ENCODE data around the gene TAB2.

Gene TAB2

DNA sequence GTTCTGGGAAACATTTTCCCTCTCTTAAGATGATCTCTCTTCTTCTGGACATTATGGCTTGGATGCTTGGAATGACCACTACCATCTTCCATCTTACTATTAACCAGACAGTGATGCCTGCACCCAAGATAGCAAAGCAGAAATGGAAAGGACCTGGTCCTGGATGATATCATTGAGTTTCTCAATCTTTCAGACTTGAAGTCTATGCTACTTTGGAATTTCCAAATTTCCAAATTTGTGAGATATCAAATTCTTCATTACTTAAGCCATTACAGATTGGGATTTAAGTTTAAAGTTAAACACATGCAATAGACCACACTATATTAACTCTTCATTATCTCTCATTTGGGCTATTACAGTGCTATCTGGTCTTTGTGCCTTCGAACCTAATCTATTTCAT, 3.7 kb upstream of the TAB2 start:
- DNase-seq = no peak

DNA sequence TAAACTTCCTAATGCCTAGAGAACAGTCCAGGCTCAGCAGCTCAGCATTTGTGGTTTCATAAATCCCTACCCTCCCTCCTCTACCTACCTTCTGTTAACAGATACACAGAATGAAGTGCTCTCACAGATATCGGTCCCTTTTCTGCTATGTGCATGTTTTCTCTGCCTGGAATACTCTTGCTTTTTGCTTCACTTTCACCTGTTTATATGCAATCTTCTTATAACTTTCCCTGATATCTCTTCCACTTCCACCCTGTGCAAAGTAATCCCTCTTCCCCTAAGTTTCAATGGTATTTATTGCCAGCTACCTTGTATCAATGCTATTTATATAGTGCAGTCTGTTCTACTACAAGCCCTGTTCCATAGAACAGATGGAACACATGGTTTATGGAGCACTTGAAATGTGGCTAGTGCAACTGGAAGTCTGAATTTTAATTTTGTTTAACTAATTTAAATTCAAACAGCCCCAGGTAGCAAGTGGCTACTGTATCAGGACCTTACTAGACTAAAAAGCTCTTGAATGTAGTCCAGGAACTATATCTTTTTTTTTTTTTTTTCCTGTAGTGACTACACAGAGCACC, 3.1 kb upstream of the TAB2 start:
- DNase-seq = no peak

DNA sequence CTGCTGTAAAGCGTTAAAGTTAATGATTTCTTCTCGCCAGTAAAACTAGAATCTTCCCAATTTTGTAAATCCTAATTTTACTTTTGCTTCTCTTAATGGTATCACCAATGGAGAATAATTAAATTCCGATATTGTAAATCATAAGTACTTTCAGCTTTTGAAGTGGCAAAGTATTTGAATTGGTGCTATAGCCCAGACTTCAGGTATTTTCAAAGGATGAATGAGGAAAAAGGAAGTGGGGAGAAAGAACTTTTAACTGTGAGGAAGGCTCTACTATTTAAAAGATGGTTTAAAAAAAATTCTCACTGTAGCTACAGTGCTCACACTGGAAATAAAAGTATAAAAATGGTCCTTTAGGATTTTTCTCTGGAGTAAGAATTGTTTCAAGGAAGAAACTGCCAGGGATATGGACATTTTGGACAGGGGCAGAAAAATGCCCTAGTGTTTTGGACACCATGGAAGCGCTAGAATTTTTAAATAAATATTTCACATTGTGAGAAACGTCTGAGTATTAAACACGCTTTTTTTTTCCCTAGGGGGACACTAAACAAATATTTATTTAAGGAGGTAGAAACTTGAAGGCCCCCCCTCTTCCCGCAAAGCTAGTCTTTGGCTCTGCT, 1.3 kb upstream of the TAB2 start:
- no peak for DNase-seq

DNA sequence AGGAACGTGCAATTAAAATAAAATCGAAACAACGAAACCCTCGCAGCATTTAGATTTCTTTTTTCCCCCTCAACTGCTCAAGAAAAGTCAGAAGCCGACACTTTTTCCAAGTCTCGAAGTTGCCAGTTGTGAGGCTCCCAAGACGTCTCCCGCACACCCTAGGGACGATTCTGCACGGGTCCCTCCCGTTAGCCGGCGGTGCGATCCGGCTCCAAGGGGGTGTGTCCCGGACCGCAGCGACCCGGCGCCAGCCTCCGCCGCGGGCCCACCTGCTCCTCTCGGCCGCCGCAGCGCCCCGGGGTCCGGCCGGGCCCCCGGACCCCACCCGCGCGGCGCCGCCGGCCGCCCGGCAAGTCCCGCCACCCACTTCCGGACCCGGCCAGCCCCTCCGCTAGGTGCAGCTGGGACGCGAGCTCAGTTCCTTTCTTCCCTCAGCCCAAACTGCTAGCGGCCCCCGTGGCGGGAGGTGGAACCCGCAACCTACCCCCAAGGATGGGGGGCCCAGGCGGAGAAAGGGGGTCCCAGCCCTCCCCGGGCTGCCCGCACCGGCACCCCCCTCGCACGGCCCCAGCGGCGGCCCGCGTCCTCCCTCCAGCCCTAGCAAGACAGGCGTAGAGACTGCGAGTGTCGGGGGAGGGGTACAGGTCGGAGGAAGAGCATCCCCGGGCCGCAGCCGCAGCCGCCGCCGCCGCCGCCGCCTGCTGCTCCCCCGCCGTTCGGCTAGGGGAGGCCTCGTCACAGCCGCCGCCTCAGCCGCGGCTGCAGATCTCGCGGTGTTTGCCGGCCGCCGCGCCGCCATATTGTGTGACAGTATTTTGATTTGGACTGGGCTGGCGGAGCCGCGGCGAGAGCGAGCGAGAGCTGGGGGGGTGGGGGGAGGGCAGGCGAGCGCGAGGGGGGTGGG, 520 bp upstream of the TAB2 start:
- peak; percentile 93 for DNase-seq

DNA sequence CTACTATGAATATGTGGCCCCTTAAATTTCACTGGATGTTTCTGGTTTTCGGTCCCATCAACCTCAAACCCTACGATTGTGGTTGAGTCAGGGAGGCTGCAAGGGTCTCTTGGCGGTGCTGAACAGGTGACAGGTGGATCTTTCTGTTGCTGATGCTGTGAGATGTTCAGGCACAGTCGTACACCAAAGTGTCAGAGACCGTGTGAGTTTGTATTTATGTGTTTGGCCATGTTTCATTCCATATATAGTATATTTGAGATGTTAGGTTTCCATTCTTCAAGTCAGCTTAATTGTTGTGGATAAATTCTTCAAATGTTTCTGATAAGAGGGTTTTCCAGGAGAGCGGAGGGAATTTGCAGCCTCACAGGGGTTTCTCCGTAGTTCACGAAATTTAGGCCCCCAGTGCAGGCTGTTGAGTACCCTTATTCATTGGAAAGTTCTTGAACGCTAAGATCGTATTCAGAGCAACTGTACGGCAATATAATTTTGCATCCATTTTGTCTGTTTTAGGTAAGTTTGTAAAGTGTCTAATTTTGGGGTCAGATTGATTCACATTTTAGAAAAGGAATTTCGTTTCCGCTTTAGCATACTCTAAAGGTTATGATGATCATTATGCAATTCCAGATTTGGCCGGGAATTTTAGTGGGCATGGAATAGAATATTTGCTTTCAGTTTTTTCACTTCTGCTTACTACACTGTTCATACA, 1.2 kb downstream of the TAB2 start:
- DNase-seq = no peak

GRCh38 chr6:149319422-149319821, 1.9 kb downstream of the TAB2 start:
- DNase-seq = peak; percentile 67

GRCh38 chr6:149320016-149320415, 2.5 kb downstream of the TAB2 start:
- peak; percentile 38 for DNase-seq

- DNase-seq = no peak
Observed at GRCh38 chr6:149320796-149321195, 3.3 kb downstream of the TAB2 start.

DNA sequence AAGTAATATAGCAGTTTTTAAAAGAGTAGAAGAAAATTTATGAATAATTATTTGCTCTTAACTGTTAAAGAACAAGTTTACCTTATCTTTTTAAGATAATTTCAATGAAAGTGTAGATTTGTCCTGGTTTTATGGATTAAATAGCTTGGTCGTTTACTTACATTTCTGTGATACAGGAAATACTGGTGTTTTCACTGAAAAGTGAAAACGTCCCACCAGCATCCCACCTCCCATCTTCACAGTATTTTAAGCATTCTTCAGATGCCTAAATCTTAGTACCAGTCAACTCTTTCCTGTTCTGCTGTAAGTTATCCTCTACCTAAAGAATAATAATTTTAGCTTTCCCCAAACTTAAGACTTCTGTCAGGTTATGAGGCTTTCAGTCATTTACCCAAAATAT, 5.8 kb downstream of the TAB2 start:
- no peak for DNase-seq

DNA sequence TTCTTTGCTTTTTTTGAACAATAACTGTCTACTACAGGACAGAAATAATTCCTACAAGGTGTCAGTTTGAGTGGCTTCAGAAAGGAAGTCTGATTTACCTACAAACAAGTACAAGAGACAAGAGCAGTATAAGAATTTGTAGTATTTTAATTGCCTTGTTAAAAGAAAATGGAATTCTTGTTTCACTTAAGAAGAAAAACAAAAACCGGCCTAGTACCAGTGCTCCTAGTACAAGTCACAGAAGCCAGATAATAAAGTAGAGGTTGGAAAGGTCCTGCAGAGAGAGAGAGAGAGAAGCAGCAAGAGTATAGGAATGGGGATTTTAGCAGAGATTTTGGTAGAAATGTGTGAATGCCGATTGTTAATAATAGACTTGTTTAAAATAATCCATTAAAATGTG, 6.4 kb downstream of the TAB2 start:
- DNase-seq = no peak

- DNase-seq = peak; percentile 43
Observed at GRCh38 chr6:149324428-149324827, 6.9 kb downstream of the TAB2 start.

DNA sequence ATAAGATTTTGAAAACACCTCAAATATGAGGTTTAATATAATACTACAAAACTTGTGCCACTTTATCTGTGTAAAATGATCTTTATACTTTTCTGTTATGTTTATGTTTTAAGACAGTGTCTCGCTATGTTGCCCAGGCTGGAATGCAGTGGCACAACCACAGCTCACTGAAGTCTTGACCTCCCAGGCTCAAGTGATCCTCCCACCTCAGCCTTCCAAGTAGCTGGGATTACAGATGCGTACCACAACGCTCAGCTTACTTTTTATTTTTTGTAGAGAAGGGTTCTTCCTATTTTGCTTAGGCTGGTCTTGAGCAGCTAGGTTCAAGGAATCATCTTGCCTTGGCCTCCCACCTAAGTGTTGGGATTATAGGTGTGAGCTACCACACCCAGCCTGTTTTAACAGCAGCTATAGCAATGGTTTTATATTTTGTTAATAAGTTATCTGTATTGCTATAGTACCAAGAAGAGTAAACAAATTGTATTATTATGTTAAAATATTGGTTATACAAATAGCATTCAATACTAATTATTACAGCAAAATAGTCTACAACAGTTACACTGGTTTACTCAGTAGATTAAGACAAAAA, 8.2 kb downstream of the TAB2 start:
- no peak for DNase-seq

DNA sequence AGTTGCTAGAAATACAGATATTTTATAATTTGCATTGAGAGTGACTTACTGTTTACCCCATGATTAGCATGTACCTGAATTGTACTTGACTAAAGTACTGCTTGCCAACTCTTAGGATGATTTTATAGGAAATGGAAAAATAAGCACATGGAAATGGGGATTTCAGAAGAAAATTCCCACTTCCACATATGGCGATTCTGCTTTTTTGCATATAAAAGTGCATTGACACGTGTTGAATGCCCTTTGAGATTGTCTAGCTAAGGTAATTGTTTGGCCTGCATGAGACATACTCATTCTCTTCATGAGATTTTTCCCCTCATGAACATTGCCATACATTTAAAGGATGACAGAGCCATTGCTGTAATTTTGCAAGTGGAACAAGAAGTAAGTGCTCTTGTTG, 10.1 kb downstream of the TAB2 start:
- no peak for DNase-seq

- no peak for DNase-seq
Observed at GRCh38 chr6:149328083-149328482, 10.6 kb downstream of the TAB2 start.

DNA sequence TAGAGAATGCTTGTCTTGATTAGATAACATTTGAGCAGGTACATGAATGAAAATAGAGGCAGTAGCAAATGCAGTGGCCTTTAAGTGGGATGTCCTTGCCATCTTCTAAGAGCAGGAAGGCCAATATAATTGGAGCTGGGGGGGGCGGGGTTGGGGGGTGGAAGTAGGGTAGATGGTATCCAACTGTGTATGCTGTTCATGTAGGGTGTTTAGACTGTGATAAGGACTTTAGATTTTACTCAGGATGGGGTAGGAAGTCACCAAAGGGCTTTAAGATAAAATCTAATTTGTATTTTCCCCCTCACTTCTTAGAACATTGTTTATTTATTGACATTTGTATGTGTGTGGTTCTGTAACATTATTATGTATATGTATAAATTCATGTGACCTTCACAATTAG, 12.0 kb downstream of the TAB2 start:
- DNase-seq = peak; percentile 38

DNA sequence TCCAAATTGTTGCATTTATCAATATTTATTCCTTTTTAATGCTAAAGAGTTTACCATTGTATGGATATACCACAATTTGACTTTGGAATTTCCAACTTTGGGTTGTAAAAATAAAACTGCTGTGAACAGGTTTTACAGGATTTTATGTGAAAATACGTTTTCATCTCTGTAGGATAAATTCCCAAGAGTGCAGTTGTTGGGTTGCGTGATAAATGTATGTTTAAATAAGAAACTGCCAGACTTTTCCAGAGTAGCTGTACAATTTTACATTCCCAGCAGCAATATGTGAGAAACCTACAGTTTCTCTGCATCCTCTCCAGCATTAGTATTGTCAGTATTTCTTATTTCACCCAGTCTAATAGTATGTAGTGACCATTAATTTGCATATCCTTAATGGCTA, 12.6 kb downstream of the TAB2 start:
- no peak for DNase-seq

DNA sequence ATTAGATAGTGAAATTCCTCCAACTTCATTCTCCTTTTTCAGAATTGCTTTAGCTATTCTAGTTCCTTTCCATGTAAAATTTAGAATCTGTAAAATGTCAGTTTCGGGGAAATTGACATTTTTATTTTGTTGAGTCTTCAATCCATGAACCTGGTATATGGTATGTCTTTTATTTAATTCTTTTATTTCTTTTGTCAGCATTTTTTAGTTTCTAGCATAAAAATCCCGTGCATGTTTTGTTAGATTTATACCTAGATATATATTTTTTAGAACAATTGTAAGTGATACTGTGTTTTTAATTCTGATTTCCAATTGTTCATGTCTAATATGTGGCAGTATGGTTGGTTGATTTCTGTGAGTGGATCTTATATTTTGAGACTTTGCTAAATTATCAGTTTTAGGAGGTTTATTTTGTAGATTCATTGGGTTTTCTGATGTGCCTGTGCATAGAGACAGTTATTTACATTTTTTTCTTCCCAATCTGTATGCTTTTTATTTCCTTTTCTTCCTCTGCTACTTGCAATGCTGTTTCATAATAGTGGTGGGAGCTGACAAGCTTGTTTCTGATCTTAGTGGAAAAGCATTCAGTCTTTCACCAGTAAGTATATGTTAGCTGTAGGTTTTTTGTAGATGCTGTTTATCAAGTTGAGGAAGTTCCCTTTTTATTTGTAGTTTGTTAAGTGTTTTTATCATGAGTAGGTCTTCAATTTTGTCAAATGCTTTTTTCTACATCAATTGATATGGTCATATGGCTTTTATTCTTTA, 13.7 kb downstream of the TAB2 start:
- DNase-seq = no peak

- DNase-seq = no peak
Observed at GRCh38 chr6:149331871-149332270, 14.4 kb downstream of the TAB2 start.

DNA sequence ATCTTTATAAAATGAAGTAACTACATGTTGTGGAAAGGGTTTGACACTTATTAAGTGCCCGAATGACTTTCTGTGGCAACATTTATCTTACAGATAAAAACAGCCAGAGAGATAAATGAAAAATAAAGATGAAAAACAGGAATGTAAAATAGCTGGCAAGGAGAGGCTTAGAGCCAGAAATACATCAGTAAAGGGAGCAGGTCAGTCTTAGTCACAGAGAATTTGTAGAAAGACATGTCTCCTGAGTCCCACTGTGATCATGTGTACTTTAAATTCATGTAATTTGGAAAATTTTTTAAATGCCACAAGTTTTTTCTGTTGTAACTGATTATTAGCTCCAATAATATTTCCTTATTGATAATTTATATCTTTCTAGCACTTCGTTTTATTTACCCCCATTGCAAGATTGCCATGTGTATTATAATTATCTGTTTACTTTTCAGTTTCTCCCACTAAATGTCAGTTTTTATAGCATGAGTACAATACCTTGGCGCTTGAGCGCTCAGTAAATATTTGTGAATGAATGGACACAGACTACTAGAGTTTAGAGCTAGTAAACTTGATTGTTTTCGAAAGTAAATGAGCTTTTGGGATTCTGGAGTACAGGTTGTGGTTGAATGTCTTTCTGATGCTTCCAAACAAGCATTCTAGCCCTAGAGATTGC, 15.2 kb downstream of the TAB2 start:
- no peak for DNase-seq

DNA sequence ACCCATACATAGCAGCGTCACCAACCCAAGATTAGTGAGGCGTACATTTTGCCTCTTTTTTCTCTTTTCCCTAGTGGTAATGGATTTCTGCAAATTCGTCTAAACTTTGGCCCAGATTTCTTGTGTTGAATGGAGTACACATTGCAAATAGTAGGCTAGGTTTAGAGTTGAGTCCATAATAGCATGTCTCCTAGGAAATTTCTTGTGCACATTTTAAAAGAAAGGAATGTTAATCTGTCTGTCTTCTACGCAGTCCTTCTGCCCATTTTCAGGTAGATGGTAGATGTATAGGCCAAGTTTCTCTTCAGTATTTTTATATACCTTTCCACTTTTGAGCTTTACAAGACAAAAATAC, 15.7 kb downstream of the TAB2 start:
- no peak for DNase-seq

DNA sequence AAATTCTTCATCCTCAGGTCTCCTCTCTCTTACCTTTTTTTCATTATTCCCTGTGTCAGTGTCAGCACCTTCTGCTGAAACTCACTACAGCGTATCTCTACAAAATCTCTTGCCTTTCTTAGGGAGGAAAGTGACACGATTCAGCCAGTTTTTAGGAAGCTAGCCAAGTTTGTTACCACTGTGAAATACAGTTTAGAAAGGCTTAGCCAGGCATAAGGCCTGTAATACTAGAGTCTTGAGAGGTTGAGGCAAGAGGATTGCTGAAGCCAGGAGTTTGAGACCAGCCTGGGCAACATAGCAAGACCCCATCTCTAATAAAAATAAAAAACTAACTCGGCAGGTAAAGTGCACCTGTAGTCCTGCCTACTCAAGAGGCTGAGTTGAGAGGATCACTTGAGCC, 16.7 kb downstream of the TAB2 start:
- no peak for DNase-seq

- peak; percentile 25 for DNase-seq
Observed at GRCh38 chr6:149334682-149335160, 17.2 kb downstream of the TAB2 start.
